ENCODE results near the gene IQCM.

Gene IQCM

DNA sequence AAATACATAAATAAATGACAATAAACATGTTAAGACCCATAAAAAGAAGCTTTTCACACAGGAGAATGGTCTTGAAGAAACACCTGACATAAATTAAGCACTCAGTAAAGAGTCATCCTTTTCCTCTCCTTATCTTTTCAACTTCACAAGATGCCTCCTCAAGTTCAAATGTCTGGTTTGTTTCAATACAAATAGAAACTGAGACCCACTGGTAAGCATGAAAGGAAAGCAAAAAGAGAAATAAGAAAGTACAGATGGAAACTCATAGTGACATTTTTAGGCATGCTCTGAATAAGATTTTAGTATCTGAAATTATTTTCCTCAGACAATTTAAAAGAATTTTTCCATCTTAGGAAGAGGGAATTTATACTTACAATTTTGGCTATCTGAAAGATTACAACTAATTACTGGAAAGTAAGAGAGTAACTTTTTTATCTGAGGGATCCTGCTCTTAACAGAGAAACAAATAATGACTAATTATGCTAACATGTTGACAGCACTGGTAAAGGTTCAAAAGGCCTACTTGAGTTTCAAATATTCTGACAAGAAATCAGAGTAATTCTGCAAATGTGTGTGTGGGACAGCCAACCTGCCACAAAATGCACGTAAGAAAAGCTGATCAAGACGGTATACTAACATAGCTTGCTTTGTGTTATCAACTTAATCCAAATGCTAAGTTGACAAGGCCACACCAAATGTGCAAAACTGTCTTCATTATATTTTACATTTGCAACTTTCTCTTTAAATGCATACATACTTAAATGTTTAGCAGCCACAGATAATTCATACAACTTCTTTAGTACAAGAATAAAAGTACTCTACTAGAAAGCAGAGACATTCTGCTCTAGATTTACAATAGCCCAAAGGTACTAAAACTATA lies 113.0 kb downstream of the IQCM start:
- no peaks in the 10 kb centered on the region for H3K4me1 ChIP-seq (ENCODE audit: control insufficient read depth, insufficient read depth, low read length)
- no peaks in the 10 kb centered on the region for H3K36me3 ChIP-seq (ENCODE audit: control insufficient read depth, insufficient read depth, low read length)
- no peaks in the 10 kb centered on the region for H3K27me3 ChIP-seq (ENCODE audit: control insufficient read depth, insufficient read depth, low read length, poor library complexity, severe bottlenecking)
- WGBS, 2 experiments = 94 to 97% methylated on average over 2 of the region's 2 CpGs
- H3K9me3 ChIP-seq (ENCODE audit: control insufficient read depth, low read length) = no peaks in the 10 kb centered on the region
- H3K27ac ChIP-seq (ENCODE audit: insufficient read depth, low read depth, low read length, poor library complexity, severe bottlenecking) = no peak overlapping the region
- no peak overlapping the region for H3K4me3 ChIP-seq (ENCODE audit: insufficient read depth, low read depth, low read length)

DNA sequence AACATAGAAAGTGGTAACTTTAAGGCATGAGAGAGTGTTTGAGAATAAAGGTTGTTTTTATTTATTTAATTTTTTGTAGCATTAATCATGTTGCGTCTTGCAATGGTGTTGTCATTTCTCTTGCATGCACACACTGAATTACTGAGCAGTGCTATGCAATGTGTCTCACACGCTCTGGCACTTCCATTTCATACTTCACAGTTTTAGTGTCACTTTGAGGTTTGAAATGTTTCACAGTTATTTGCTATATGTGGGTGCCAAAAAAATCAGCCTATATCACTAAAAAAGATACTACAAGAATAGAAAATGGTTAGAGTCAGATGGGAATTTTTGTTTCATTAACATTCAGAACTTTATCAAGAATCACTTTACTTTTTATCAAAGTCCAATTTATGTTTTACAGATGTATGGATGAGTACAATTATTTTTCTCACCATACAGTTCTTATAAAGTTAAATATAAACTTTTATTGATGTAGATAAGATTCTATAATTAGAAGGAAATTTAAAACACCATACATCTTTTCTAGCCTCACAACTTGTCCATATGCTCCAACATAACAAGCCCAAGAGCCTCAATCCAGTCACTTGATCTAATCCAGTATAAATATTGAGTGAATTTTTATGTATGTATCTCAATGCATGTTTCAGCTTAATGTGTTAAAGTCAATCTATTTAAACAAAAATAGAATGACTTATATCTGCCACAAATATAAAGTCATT lies 114.0 kb downstream of the IQCM start:
- no peaks in the 10 kb centered on the region for H3K9me3 ChIP-seq (ENCODE audit: control insufficient read depth, low read length)
- H3K27ac ChIP-seq (ENCODE audit: insufficient read depth, low read depth, low read length, poor library complexity, severe bottlenecking) = no peak overlapping the region
- H3K27me3 ChIP-seq (ENCODE audit: control insufficient read depth, insufficient read depth, low read length, poor library complexity, severe bottlenecking) = no peaks in the 10 kb centered on the region
- H3K4me3 ChIP-seq (ENCODE audit: insufficient read depth, low read depth, low read length) = no peak overlapping the region
- 92 to 93% methylated on average over 2 of the region's 2 CpGs for WGBS, 2 experiments
- no peaks in the 10 kb centered on the region for H3K4me1 ChIP-seq (ENCODE audit: control insufficient read depth, insufficient read depth, low read length)
- no peaks in the 10 kb centered on the region for H3K36me3 ChIP-seq (ENCODE audit: control insufficient read depth, insufficient read depth, low read length)

DNA sequence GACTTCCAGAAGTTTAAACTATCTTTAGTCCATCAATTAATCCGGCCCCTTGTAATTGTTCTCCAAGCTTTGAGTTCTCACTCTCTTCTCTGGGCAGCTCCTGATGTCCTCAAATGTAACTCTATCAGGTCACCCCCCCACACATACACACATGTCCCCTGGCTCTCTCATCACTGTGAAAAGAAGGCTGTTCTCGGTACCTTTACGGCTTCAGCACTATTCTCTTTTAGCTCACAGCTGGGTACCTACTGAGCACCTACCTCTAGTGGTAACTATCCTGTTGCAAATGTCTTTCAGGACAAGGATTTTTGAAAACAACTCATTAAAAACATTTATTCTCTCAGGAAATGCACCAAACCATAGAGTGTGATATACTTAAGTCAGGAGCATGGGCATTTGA lies 115.4 kb downstream of the IQCM start:
- H3K4me3 ChIP-seq (ENCODE audit: insufficient read depth, low read depth, low read length) = no peak overlapping the region
- no peaks in the 10 kb centered on the region for H3K4me1 ChIP-seq (ENCODE audit: control insufficient read depth, insufficient read depth, low read length)
- H3K27ac ChIP-seq (ENCODE audit: insufficient read depth, low read depth, low read length, poor library complexity, severe bottlenecking) = no peak overlapping the region
- H3K9me3 ChIP-seq (ENCODE audit: control insufficient read depth, low read length) = no peaks in the 10 kb centered on the region
- 84 to 96% methylated on average over 3 of the region's 3 CpGs for WGBS, 2 experiments
- H3K36me3 ChIP-seq (ENCODE audit: control insufficient read depth, insufficient read depth, low read length) = no peaks in the 10 kb centered on the region
- no peaks in the 10 kb centered on the region for H3K27me3 ChIP-seq (ENCODE audit: control insufficient read depth, insufficient read depth, low read length, poor library complexity, severe bottlenecking)

DNA sequence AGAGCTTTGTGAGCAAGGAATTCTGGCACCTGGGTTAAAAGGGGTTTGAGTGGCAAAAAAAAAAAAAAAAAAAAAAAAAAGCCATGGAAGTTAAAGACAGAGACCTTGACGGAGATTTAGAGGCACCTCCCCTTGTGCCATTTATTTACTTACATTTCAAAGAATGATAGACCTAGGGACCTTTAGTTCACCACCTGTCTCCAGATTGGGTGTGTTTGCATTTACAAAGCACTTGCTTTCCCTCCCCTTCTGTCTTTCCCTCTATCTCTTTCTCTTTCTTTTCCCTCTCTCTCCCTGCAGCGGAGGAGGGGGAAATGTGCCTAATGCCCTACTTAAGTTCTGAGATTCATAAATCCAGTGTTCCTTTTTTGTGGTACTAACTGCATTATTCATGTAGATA lies 116.0 kb downstream of the IQCM start:
- 65 to 79% methylated on average over 2 of the region's 2 CpGs for WGBS, 2 experiments
- H3K27me3 ChIP-seq (ENCODE audit: control insufficient read depth, insufficient read depth, low read length, poor library complexity, severe bottlenecking) = no peaks in the 10 kb centered on the region
- no peak overlapping the region for H3K27ac ChIP-seq (ENCODE audit: insufficient read depth, low read depth, low read length, poor library complexity, severe bottlenecking)
- no peaks in the 10 kb centered on the region for H3K36me3 ChIP-seq (ENCODE audit: control insufficient read depth, insufficient read depth, low read length)
- H3K4me1 ChIP-seq (ENCODE audit: control insufficient read depth, insufficient read depth, low read length) = no peaks in the 10 kb centered on the region
- no peak overlapping the region for H3K4me3 ChIP-seq (ENCODE audit: insufficient read depth, low read depth, low read length)
- H3K9me3 ChIP-seq (ENCODE audit: control insufficient read depth, low read length) = no peaks in the 10 kb centered on the region

DNA sequence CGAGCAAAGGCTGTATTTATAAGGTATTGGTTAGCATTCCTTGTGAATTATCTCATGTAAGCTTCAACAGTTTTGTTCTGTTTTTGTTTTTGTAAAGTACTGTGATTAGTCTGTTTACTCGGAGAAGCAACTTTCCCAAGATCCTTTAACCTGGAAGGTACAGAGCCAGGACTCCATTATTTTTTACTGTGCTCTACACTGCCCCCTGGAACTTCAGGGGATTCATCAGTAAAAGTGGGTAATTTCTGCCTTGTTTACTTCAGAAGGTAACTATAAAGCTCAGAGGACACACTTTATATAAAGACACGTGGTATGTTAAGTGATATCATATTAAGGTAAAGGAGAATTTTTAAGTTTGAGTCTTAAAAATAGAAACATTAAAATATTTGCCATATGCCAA lies 124.9 kb downstream of the IQCM start:
- WGBS, 2 experiments = 83 to 100% methylated on average over 2 of the region's 3 CpGs

DNA sequence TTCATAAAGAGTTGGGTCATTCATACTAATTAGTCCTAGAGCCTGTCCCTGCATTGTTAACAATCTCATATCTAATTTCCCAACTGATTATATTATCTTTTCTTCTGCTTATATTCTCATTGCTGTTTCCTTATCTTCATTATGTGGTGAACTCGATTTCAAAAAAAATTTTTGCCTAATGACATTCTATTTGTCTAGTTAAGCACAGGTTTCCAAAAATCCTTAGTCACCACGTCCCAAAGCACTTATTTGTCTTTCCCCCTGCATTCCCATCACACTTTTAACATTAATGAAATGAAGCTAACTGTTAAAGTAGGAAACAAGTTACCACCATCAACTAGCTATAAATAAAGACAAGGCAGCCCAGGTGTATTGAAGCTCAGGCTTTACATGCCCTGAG lies 131.1 kb downstream of the IQCM start:
- H3K4me3 ChIP-seq (ENCODE audit: insufficient read depth, low read depth, low read length) = no peak overlapping the region
- no peak overlapping the region for H3K27ac ChIP-seq (ENCODE audit: insufficient read depth, low read depth, low read length, poor library complexity, severe bottlenecking)
- no peaks in the 10 kb centered on the region for H3K9me3 ChIP-seq (ENCODE audit: control insufficient read depth, low read length)
- H3K27me3 ChIP-seq (ENCODE audit: control insufficient read depth, insufficient read depth, low read length, poor library complexity, severe bottlenecking) = no peaks in the 10 kb centered on the region
- H3K4me1 ChIP-seq (ENCODE audit: control insufficient read depth, insufficient read depth, low read length) = no peaks in the 10 kb centered on the region
- no peaks in the 10 kb centered on the region for H3K36me3 ChIP-seq (ENCODE audit: control insufficient read depth, insufficient read depth, low read length)
- 85 to 91% methylated on average over 2 of the region's 2 CpGs for WGBS, 2 experiments

More for the DNA sequence above, 124.9 kb downstream of the IQCM start:
- Histone ChIP-seq H3K27me3 (ENCODE audit: control insufficient read depth, insufficient read depth, low read length, poor library complexity, severe bottlenecking) (no peaks in the 10 kb centered on the region), H3K4me3 (ENCODE audit: insufficient read depth, low read depth, low read length) (no peak overlapping the region), H3K36me3 (ENCODE audit: control insufficient read depth, insufficient read depth, low read length) (no peaks in the 10 kb centered on the region), H3K27ac (ENCODE audit: insufficient read depth, low read depth, low read length, poor library complexity, severe bottlenecking) (no peak overlapping the region), H3K4me1 (ENCODE audit: control insufficient read depth, insufficient read depth, low read length) (no peaks in the 10 kb centered on the region), H3K9me3 (ENCODE audit: control insufficient read depth, low read length) (no peaks in the 10 kb centered on the region)

DNA sequence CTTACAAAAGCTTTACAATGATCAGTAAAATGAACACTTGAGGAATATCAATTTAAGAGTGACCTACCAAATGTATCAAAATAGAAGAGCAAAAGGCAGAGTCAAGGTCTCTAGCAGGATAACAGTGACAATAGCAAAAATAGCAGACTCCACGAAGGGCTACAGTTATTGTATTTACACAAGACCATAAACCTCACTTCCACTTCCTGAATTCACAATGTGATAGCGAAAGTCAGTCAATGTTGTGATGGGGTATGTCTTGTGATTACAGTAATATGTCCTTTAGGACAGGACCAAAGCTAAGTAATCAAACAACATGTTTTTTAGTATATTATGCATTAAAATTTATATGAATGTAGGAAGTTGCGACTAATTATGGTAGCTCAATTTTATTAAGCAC lies 139.6 kb downstream of the IQCM start:
- no peaks in the 10 kb centered on the region for H3K9me3 ChIP-seq (ENCODE audit: control insufficient read depth, low read length)
- H3K4me3 ChIP-seq (ENCODE audit: insufficient read depth, low read depth, low read length) = no peak overlapping the region
- H3K27me3 ChIP-seq (ENCODE audit: control insufficient read depth, insufficient read depth, low read length, poor library complexity, severe bottlenecking) = no peaks in the 10 kb centered on the region
- WGBS, 2 experiments = 80 to 97% methylated on average over 1 to 2 of the region's 3 CpGs
- H3K4me1 ChIP-seq (ENCODE audit: control insufficient read depth, insufficient read depth, low read length) = no peaks in the 10 kb centered on the region
- no peak overlapping the region for H3K27ac ChIP-seq (ENCODE audit: insufficient read depth, low read depth, low read length, poor library complexity, severe bottlenecking)
- no peaks in the 10 kb centered on the region for H3K36me3 ChIP-seq (ENCODE audit: control insufficient read depth, insufficient read depth, low read length)

DNA sequence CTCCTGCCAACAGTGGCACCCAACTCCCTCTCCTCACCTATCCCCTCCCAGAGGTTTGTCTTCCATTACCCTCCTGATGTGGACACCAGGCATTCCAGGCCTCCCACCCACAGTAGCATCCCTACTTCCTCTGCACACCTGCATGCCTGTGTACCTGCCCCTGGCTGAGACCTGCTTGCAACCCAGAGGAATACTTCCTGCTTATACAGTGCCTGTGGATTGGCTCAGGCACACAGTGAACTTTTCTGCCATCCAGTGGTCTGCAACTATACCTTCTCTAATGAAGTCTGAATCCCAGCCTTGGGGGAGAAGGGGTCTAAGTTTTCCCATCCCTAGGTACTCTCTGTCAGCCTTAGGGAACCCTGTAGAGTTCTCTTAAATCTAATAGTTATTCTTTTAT lies 169.9 kb downstream of the IQCM start:
- no peaks in the 10 kb centered on the region for H3K9me3 ChIP-seq (ENCODE audit: control insufficient read depth, low read length)
- H3K27me3 ChIP-seq (ENCODE audit: control insufficient read depth, insufficient read depth, low read length, poor library complexity, severe bottlenecking) = no peaks in the 10 kb centered on the region
- no peak overlapping the region for H3K4me3 ChIP-seq (ENCODE audit: insufficient read depth, low read depth, low read length)
- no peaks in the 10 kb centered on the region for H3K4me1 ChIP-seq (ENCODE audit: control insufficient read depth, insufficient read depth, low read length)
- no peak overlapping the region for H3K27ac ChIP-seq (ENCODE audit: insufficient read depth, low read depth, low read length, poor library complexity, severe bottlenecking)
- H3K36me3 ChIP-seq (ENCODE audit: control insufficient read depth, insufficient read depth, low read length) = no peaks in the 10 kb centered on the region

DNA sequence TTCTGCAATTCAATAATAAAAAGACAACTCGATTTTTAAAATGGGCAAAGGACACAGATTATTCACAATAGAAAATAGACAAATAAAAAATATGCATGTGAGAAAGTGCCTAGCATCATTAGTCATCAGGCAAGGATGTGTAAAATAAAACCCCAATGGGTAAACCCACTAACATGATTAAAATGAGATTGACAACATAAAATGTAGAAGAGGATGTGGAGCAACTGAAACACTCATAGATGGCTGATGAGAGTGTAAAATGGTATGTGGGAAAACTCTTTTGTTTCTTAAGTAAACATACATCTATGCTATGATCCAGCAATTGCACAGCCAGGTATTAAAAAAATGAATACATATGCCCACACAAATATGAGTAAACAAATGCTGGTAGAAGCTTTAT lies 177.6 kb downstream of the IQCM start:
- no peaks in the 10 kb centered on the region for H3K9me3 ChIP-seq (ENCODE audit: control insufficient read depth, low read length)
- H3K36me3 ChIP-seq (ENCODE audit: control insufficient read depth, insufficient read depth, low read length) = no peaks in the 10 kb centered on the region
- no peak overlapping the region for H3K27ac ChIP-seq (ENCODE audit: insufficient read depth, low read depth, low read length, poor library complexity, severe bottlenecking)
- H3K4me1 ChIP-seq (ENCODE audit: control insufficient read depth, insufficient read depth, low read length) = no peaks in the 10 kb centered on the region
- no peaks in the 10 kb centered on the region for H3K27me3 ChIP-seq (ENCODE audit: control insufficient read depth, insufficient read depth, low read length, poor library complexity, severe bottlenecking)
- WGBS, 2 experiments = no CpG with 5 or more reads among the region's 1 CpG
- H3K4me3 ChIP-seq (ENCODE audit: insufficient read depth, low read depth, low read length) = no peak overlapping the region

DNA sequence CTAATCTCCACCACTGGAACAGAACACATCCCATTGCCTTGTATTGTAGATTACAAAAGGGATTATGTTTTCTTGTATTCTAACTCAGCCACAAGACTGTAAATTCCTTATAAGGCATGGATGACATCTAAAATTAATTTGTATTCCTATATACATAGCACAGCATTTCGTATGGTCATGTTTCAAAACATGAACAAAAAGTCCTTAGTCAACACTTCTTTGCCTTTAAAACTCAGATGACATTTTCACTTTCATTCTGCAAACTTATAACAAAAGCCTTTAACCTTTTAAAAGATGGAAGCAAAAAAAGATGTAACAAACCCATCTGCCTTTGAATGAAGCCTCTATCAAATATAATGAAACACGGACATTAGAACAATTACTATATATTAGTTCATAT lies 181.3 kb downstream of the IQCM start:
- 91 to 100% methylated on average over 1 of the region's 2 CpGs for WGBS, 2 experiments
- no peaks in the 10 kb centered on the region for H3K36me3 ChIP-seq (ENCODE audit: control insufficient read depth, insufficient read depth, low read length)
- H3K9me3 ChIP-seq (ENCODE audit: control insufficient read depth, low read length) = no peaks in the 10 kb centered on the region
- no peak overlapping the region for H3K27ac ChIP-seq (ENCODE audit: insufficient read depth, low read depth, low read length, poor library complexity, severe bottlenecking)
- H3K4me3 ChIP-seq (ENCODE audit: insufficient read depth, low read depth, low read length) = no peak overlapping the region
- no peaks in the 10 kb centered on the region for H3K4me1 ChIP-seq (ENCODE audit: control insufficient read depth, insufficient read depth, low read length)
- H3K27me3 ChIP-seq (ENCODE audit: control insufficient read depth, insufficient read depth, low read length, poor library complexity, severe bottlenecking) = no peaks in the 10 kb centered on the region

All from ectodermal cell (in vitro differentiated cells).